Fibroblast of peridontal ligament (primary cell): ENCODE data around the gene PDXDC1.
"Not testable (repeated sequence)": the region's sequence is repeated elsewhere in the genome, so short reads cannot be mapped to it uniquely, and the experiment has no call there.

Experiments
- DNase-seq: peaks from one replicate; pipeline ENCODE4 v3.0.0-alpha.2; 2010; ENCODE audit errors: extremely low read depth

Gene PDXDC1

GRCh38 chr16:14974656-14975417 lies at the start of gene PDXDC1:
Gene PDXDC1 (plus strand): TSS chr16:14975026. CDS start chr16:14975200, 174 bp downstream.
- DNase-seq, result peak; percentile 78

DNA sequence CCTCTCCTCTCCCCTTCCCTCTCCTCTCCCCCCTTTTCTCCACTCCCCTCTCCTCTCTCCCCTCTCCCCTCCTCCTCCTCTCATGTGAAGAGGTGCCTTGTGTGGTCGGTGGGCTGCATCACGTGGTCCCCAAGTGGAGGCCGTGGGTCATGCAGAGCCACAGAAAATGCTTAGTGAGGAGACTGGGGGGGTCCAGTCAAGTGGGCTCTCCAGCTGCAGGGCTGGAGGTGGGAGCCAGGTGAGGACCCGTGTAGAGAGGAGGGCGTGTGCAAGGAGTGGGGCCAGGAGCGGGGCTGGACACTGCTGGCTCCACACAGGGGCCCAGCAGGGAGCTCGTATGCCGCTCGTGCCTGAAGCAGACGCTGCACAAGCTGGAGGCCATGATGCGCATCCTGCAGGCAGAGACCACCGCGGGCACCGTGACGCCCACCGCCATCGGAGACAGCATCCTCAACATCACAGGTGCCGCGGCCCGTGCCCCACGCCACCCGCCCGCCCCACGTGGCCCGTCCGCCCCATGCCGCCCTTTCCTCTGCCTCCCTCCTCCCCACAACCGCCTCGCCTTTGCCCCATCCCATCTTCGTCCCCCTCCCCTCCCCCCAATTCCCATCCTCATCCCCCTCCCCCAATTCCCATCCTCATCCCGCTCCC lies 46.6 kb upstream of the PDXDC1 start:
- DNase-seq, result peak; percentile 0

DNA sequence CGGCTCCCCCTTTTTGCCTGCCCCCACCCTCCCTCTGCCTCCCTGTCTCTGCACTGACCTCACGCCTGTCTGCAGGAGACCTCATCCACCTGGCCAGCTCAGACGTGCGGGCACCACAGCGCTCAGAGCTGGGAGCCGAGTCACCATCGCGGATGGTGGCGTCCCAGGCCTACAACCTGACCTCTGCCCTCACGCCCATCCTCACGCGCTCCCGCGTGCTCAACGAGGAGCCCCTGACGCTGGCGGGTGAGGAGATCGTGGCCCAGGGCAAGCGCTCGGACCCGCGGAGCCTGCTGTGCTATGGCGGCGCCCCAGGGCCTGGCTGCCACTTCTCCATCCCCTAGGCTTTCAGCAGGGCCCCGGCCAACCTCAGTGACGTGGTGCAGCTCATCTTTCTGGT lies 45.6 kb upstream of the PDXDC1 start:
- DNase-seq, result not testable (repeated sequence)

DNA sequence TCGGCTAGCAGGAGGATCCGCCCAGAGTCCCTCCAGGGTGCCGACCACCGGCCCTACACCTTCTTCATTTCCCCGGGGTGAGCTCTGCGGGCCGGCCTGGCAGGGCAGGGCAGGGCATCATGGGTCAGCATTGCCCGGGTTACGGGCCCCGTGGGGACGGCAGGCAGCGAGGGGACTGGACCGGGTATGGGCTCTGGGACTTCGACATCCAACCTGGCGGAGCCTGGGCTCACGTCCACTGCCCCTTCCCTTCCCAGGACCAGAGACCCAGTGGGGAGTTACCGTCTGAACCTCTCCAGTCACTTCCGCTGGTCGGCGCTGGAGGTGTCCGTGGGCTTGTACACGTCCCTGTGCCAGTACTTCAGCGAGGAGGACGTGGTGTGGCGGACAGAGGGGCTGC lies 44.6 kb upstream of the PDXDC1 start:
- not testable (repeated sequence) for DNase-seq

DNA sequence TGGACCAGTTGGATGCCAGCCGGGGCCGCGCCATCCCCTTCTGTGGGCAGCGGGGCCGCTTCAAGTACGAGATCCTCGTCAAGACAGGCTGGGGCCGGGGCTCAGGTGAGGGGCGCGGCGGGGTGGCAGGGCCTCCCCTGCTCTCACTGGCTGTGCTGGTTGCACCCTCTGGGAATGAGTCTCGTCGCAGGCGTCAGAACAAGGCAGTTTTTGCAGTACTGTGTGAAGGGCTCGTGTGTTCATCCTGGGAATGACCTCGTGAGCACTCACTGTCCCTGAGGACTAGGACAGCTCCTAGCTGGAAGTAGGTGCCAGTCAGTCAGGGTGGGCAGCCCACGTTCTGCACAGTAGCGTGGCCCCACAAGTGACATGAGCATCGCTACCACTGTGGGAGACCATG lies 43.9 kb upstream of the PDXDC1 start:
- DNase-seq, result not testable (repeated sequence)

DNA sequence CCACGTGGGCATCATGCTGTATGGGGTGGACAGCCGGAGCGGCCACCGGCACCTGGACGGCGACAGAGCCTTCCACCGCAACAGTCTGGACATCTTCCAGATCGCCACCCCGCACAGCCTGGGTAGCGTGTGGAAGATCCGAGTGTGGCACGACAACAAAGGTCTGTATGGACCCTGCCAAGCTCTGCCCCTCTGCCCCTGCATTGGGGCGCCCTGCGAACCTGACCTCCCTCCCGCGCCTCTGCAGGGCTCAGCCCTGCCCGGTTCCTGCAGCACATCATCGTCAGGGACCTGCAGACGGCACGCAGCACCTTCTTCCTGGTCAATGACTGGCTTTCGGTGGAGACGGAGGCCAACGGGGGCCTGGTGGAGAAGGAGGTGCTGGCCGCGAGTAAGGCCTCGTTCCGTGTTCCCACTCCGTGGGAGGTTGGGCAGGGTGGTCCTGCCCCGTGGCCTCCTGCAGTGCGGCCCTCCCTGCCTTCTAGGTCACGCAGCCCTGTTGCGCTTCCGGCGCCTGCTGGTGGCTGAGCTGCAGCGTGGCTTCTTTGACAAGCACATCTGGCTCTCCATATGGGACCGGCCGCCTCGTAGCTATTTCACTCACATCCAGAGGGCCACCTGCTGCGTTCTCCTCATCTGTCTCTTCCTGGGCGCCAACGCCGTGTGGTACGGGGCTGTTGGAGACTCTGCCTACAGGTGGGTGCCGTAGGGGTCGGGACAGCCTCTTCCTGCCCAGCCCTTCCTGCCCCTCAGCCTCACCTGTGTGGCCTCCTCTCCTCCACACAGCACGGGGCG lies 42.0 kb upstream of the PDXDC1 start:
- DNase-seq, result not testable (repeated sequence)

DNA sequence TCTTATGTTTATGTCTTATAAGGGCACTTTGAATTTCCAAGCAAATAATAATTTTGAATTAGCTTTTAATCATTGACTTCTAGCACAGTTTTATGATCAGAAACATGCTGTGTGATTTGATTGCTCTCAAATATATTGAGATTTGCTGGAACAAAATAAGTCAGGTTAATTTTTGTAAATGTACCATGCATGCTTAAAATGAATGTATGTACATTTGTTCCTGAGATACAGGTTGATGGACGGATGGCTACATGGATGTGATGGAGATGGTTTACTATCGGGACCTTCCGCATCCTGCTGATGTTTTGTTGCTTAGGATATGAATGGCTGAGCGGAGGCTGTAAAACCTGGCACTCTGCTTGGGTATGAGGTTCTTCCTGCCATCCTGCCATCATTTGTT lies 37.7 kb upstream of the PDXDC1 start, which contains the start of gene NPIPA1:
Gene NPIPA1, plus strand, starts transcription at position 301 of the 400 bp plus-strand sequence. Its CDS starts 0 bp downstream, at position 301.
- not testable (repeated sequence) for DNase-seq

- DNase-seq, result not testable (repeated sequence)
Observed at GRCh38 chr16:14937994-14938393, 36.8 kb upstream of the PDXDC1 start.

DNA sequence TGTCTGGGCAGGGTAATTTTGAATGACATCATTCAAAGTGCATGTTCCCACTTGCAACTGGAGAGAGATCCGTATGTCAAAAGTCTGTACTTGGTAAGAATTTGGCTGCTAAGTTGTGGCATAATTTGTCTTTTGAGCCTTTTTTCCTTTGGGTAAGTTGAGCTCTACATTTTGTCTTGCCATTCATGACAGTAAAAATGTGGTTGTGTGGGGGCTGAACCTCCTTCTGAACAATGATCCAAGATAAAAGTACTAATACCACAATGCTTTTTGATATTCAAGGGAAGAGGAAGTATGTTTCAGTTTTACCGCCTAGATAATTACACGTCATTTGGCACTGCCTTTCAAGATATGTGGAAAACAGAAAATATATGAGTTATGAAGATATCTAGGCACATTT lies 32.1 kb upstream of the PDXDC1 start:
- DNase-seq, result not testable (repeated sequence)

DNA sequence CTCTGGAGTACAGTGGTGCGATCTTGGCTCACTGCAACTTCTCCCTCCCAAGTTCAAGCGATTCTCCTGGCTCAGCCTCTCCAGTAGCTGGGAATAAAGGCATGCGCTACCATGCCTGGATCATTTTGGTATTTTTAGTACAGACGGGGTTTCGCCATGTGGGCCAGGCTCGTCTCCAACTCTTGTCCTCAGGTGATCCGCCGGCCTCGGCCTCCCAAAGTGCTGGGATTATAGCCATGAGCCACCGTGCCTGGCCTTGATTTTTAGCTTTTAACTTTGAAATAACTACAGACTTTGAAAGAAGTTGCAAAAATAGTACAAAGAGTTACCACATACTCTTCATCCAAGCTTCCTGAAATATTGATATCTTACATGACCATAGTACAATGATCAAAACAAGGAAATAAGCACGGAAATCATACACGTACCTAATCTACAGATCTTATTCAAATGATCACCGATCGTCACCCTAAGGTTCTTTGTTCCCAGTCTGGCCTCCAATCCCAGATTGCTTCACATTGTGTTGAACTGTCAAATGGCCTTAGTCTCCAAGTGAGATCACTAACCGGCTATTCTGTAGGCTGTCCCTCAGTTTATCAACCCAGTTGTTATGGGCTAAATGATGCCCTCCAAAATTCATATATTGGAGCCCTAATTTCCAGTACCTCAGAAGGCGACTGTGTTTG lies 19.1 kb upstream of the PDXDC1 start:
- DNase-seq, result no peak

GRCh38 chr16:14957576-14958322 lies 17.1 kb upstream of the PDXDC1 start:
- DNase-seq, result no peak

GRCh38 chr16:14958323-14958600 lies 16.6 kb upstream of the PDXDC1 start:
- DNase-seq, result no peak

DNA sequence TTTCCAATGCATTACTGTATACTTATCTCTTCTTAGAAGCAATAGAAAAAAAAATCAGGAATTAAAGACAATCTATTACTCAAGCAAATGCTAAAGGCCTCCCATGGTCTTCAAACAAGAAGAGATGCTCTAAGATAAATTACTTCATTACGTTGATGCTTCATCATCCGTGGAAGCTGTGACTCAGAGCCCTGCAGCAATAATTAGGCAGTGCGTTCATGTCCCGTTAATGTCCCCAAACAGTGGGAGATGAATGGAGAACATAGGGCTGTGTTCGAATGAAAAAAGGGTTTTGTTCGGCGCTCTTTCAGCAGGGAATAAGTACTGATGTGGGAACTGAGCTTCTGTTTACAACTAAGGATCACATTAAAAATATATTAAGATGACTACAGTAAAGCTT lies 15.9 kb upstream of the PDXDC1 start:
- no peak for DNase-seq

DNA sequence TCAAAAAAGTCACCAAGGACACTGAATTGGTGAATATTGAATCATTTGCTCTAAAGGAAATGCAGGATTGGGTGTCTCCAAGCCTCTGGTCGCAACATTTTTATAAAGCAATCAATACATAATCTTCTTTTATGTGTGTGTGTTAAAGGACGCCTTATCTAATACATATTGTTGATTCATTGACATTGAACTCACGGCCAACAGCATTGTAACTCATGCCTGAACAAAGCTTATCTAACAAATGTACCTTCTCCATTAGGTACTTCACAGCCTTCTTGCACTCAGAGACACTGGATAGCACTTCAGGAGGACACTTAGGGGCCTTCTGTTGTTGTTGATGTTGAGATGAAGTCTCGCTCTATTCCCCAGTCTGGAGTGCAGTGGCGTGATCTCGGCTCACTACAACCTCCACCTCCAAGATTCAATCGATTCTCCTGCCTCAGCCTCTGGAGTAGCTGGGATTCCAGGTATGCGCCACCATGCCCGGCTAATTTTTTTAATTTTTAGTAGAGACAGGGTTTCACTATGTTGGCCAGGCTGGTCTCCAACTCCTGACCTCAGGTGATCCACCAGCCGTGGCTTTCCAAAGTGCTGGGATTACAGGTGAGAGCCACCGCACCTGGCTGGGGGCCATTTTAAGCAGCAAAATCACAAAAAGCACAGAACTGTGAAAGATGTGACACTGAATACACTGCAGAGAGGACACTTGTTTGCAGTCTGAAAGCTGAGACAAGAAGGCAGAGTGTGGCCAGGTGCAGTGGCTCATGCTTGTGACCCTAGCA lies 13.2 kb upstream of the PDXDC1 start:
- DNase-seq, result no peak

DNA sequence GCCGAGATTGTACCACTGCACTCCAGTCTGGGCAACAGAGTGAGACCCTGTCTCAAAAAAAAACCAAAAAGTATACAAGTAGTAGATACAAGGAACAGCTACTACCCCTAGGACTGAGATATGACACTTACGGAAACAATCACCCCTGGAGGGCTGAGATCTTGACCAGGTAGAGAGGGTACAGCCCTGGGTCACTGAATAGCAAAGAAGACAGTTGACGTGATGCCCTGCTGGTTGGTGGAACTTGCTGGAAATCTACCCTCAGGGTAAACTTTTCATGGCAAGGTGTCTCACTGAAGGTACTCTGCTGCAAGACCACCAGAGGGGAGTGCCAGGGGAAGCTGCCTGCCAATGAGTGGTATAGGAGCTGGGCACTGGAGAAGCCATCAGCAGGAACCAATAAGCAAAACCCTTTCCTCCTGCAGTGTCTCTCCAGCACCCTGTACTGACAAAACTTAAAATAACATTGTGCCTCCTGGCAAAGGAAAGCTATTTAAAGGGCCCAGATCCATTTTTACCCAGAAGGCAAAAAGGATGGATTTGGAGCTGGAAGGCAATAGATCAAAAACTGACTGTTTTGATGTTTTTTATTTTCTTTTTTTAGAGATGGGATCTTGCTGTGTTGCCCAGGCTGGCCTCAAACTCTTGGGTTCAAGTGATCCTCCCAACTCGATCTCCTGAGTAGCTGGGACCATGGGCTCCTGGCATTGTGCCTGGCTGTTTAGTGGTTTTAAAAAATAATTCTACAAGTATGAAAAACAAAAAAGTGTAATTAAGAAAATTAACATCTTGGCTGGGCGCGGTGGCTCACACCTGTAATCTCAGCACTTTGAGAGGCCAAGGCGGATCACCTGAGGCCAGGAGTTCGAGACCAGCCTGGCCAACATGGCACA lies 11.3 kb upstream of the PDXDC1 start:
- DNase-seq, result no peak

DNA sequence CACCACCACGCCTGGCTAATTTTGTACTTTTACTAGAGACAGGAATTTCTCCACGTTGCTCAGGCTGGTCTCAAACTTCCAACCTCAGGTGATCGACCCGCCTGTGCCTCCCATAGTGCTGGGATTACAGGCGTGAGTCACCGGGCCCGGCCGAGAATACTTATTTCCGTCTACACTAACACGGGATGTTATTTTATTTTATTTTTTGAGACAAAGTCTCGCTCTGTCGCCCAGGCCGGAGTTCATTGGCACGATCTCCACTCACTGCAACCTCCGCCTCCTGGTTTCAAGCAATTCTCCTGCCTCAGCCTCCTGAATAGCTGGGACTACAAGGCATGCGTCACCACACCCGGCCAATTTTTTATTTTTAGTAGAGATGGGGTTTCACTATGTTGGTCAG lies 9.5 kb upstream of the PDXDC1 start:
- no peak for DNase-seq

DNA sequence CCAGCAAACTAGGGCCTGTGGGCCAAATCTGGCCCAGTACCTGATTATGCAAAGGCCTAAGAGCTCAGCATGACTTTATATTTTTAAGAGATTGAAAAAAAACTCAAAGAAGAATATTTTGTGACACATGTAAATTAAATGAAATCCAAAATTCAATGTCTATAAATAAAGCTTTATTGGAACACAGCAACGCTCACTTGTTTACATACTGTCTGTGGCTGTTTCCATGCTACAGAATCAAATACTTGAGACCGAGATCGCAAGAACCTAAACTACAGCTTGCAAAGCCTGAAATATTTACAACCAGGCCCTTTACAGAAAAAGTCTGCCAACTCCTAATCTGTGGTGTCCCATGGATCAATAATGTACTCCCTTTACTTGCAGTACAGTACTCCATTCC lies 5.0 kb upstream of the PDXDC1 start:
- not testable (repeated sequence) for DNase-seq

- DNase-seq, result not testable (repeated sequence)
Observed at GRCh38 chr16:14971621-14972228, 3.1 kb upstream of the PDXDC1 start.

DNA sequence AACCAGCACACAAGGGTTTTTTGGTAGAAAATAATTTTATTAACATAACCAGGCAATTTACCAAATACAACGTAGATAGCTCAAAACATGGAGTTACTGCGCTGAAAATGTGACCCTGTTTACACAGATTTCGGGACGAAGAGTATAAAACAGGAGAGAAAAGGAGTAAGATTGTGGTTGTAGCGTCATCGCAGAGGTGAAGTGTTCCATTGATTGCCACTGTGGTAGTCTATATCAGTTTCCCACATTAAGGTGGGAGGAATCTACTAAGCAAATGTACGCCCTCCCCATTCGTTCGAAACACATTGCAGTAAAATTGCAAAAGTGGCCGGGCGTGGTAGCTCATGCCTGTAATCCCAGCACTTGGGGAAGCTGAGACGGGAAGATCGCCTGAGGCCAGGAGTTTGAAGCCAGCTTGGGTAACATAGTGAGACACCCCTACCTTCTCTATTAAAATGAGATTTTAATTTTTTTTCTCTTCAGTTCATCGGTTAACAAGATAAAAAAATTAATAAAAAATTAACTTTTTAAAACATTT lies 972 bp upstream of the PDXDC1 start:
- DNase-seq, result not testable (repeated sequence)
